Vagina (tissue), 2 donors: ENCODE data around the gene STYXL1. TPM values are rescaled to one million over a fixed set of nuclear protein-coding genes. Genes with fewer than 3 reads are reported as not detected.
A peak's percentile ranks its signal among the peaks of the same experiment; 100 is the strongest.
"Not testable (repeated sequence)": the region's sequence is repeated elsewhere in the genome, so short reads cannot be mapped to it uniquely, and the experiment has no call there.

Experiments
- DNase-seq, 2 donors: peaks; one replicate each; pipeline ENCODE4 v3.0.0-alpha.2; 2017; ENCODE audit errors: extremely low spot score in 2 of 2
- H3K27ac ChIP-seq: fragments of 200-600 bp; sonication (generic); one replicate; pipeline ENCODE4 v1.5.1; 2019
- H3K27me3 ChIP-seq: fragments of 200-600 bp; sonication (generic); one replicate; pipeline ENCODE4 v1.5.1; 2019
- H3K36me3 ChIP-seq, 2 donors: fragments of 200-600 bp; sonication (generic); one replicate each; pipeline ENCODE4 v1.5.1; 2017 to 2019
- H3K4me1 ChIP-seq: fragments of 200-600 bp; sonication (generic); one replicate; pipeline ENCODE4 v1.5.1; 2019
- H3K4me3 ChIP-seq, 2 donors: fragments of 200-600 bp; sonication (generic); 1 replicate in 1 of 2; 2 replicates in 1 of 2; pipeline ENCODE4 v1.5.1; 2016 to 2019
- H3K9me3 ChIP-seq: fragments of 200-600 bp; sonication (generic); one replicate; pipeline ENCODE4 v1.5.1; 2019
- CTCF ChIP-seq, 3 experiments: fragments of 450-650 bp in 2 of 3; fragments of 200-600 bp in 1 of 3; sonication (generic) in 1 of 3; IDR thresholded peaks; one replicate each; pipeline ENCODE4 v1.5.1; 2017 to 2019; ENCODE audit warnings: antibody characterized with exemption in 3 of 3, mild to moderate bottlenecking in 2 of 3, moderate library complexity in 2 of 3
- POLR2A ChIP-seq, 2 donors: fragments of 450-650 bp; IDR thresholded peaks; one replicate each; pipeline ENCODE4 v1.6.1; 2017; ENCODE audit warnings: antibody characterized with exemption in 2 of 2, mild to moderate bottlenecking in 2 of 2, moderate library complexity in 2 of 2
- POLR2AphosphoS5 ChIP-seq, 2 donors: sonication (generic); formaldehyde crosslinking; IDR thresholded peaks; one replicate each; pipeline ENCODE4 v1.9.0; 2017; ENCODE audit warnings: antibody characterized with exemption in 2 of 2, mild to moderate bottlenecking in 2 of 2, low read depth in 1 of 2; ENCODE audit not compliant: insufficient read depth in 1 of 2
- intact Hi-C: fragments of 100-400 bp; cut with DNase I; formaldehyde crosslinking; loops from one replicate; pipeline ENCODE4 v1.15.1; 2023
- total RNA-seq: library from RNA; depleted of rRNA; stranded (reverse); fragments of >200 nt; gene quantifications from one replicate; pipeline ENCODE4 v1.2.3, GENCODE V29; 2016

Gene STYXL1
- total RNA-seq, 1 donor from 2014 or later = 27.3 TPM

DNA sequence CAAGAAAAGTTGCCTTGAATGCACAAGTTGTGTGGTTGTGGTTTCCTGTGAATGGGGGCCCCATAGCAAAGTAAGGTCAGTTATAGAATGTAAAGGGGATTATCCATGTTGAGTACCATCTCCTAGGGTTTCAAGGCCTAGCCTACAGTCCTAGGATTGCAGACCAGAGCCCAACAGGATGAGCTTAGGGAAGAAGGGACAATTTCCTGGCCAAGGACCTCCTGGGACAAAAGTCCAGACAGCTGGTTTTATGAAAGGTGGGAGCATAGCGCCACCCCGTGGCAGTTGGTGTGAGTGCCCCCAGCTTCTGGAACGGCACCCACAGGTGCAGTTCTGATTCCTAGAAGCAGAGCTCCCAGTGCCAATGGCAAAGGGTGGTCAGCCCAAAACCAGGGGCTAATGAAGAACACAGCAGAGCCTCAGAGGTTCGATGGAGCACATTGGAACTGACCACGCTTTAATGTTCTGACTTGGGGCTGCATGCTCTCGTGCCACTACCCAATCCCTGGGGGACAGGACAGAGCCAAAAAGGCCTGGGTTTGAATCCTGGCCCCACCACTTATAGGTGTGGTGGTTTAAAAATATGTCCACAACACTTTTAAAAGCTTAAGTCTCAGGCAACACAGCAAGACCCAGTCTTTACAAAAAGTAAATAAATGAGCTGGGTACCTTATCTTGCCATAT is 27.6 kb downstream of the STYXL1 start:
- H3K36me3 ChIP-seq = peaks cover 0 to 25% of the 10 kb centered on the region in 2 donors
- no peak for DNase-seq
- H3K9me3 ChIP-seq = no peaks in the 10 kb centered on the region
- intact Hi-C loops = loop anchor here (5.0 kb wide), 1 partner anchor 148 kb away; no protein-coding TSS in a partner anchor
- TF ChIP-seq POLR2A (IDR thresholded peaks at IDR 0.05) (no peak), CTCF (IDR thresholded peaks at IDR 0.05) (peak; percentile 83 to 91 (median 89))
- no peaks in the 10 kb centered on the region for H3K27me3 ChIP-seq
- H3K4me1 ChIP-seq = no peaks in the 10 kb centered on the region
- no peak overlapping the region for H3K27ac ChIP-seq
- H3K4me3 ChIP-seq = no peak overlapping the region

DNA sequence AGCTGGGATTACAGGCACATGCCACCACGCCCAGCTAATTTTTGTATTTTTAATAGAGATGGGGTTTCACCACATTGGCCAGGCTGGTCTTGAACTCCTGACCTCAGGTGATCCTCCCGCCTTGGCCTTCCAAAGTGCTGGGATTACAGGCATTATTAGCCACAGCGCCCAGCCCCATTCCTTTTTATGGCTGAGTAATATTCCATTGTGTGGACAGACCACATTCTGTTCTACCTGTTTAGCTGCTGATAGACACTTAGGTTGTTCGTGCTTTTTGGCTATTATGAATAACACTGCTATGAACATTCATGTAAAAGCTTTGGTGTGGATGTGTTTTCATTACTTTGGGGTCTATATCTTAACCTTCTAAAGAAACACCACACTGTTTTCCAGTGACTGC is 29.3 kb downstream of the STYXL1 start:
- H3K9me3 ChIP-seq, H3K4me3 ChIP-seq, H3K27ac ChIP-seq, H3K27me3 ChIP-seq, H3K4me1 ChIP-seq, intact Hi-C loops, DNase-seq: not testable (repeated sequence)
- H3K36me3 ChIP-seq = peaks cover 0 to 17% of the 10 kb centered on the region in 2 donors

DNA sequence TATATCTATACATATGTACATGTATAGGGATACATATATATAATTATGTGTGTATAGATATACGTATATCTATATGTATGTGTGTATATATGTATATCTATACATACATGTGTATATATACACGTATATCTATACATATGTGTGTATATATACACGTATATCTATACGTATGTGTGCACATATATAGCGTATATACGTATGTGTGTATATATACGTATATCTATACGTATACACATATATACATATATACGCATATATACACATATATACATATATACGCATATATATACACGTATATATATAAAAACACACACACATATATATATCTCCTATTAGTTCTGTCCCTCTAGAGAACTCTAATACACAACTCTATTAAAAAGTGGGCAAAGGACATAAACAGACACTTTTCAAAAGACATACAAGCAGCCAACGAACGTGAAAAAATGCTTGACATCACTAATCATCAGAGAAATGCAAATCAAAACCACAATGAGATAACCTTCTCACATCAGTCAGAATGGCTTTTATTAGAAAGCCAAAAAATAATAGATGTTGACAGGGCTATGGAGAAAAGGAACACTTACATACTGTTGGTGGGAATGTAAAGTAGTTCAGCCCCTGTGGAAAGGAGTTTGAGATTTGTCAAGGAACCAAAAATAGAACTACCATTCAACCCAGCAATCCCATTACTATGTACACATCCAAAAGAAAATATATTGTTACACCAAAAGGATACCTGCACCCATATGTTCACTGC is 31.4 kb downstream of the STYXL1 start:
- no peak for TF ChIP-seq POLR2A (IDR thresholded peaks at IDR 0.05)
- TF ChIP-seq CTCF (IDR thresholded peaks at IDR 0.05) = no peak
- TF ChIP-seq POLR2AphosphoS5 (IDR thresholded peaks at IDR 0.05; ENCODE audit: insufficient read depth in 1 of 2, low read depth in 1 of 2) = no peak
- H3K36me3 ChIP-seq = peaks cover 0 to 9% of the 10 kb centered on the region in 2 donors
- intact Hi-C loops = no loop called here

GRCh38 chr7:76011442-76011861 is 36.3 kb downstream of the STYXL1 start:
- no peak for DNase-seq
- Histone ChIP-seq H3K27me3 (no peaks in the 10 kb centered on the region), H3K4me1 (peaks cover 28% of the 10 kb centered on the region), H3K36me3 (no peaks in the 10 kb centered on the region), H3K4me3 (no peak overlapping the region), H3K27ac (peak overlapping the region; percentile 57), H3K9me3 (no peaks in the 10 kb centered on the region)
- TF ChIP-seq POLR2AphosphoS5 (IDR thresholded peaks at IDR 0.05; ENCODE audit: insufficient read depth in 1 of 2, low read depth in 1 of 2) = no peak
- no peak for TF ChIP-seq CTCF (IDR thresholded peaks at IDR 0.05)
- no peak for TF ChIP-seq POLR2A (IDR thresholded peaks at IDR 0.05)
- intact Hi-C loops = no loop called here

More for the DNA sequence above, 31.4 kb downstream of the STYXL1 start:
- no peak for DNase-seq
- Histone ChIP-seq H3K4me1 (peaks cover 6% of the 10 kb centered on the region), H3K27me3 (no peaks in the 10 kb centered on the region), H3K4me3 (no peak overlapping the region), H3K27ac (no peak overlapping the region), H3K9me3 (no peaks in the 10 kb centered on the region)

DNA sequence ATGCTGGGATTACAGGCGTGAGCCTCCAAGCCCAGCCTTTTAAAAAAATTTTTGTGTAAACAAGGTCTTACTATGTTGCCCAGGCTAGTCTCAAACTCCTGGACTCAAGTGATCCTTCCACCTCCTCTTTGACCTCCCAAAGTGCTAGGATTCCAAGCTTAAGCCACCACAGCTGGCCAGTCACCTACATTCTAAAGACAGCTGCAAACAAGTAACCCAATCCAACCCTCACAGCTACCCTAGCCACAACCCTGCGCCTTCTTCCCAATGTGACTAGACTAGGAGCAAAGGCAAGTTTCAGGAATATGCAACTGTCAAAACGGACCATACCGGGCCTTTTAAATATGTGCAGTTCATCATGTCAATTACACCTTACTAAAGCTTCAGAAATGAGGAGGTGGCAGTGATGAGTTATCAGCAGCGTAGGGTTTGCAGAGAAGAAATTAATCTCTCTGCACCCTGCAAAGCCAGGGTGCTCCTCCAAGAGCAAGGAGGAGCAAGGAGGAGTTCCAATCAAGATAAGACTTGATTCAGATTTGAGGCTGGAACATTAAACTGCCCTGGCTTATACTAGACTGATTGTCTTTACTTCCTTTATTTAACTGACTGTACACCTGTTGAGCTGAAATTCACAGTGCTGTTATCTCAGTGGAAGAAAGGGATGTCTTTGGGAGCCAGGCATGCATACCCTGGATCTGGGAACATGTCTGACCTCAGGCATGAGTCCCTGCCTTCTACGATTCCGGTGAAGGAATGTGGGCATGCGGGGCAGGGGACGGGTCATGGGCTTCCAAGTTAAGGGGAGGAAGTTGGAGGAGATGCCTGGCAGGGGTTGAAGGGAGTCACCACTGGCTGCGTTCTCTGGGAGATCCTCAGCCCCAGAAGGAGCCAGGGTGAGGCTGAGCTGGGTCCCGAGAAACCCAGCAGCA is 37.9 kb downstream of the STYXL1 start:
- no peaks in the 10 kb centered on the region for H3K9me3 ChIP-seq
- peaks cover 0 to 4% of the 10 kb centered on the region in 2 donors for H3K36me3 ChIP-seq
- no peak for DNase-seq
- TF ChIP-seq POLR2A (IDR thresholded peaks at IDR 0.05) (no peak), POLR2AphosphoS5 (IDR thresholded peaks at IDR 0.05; ENCODE audit: insufficient read depth in 1 of 2, low read depth in 1 of 2) (no peak), CTCF (IDR thresholded peaks at IDR 0.05) (no peak)
- intact Hi-C loops = no loop called here
- peak overlapping the region; percentile 44 for H3K27ac ChIP-seq
- peaks cover 28% of the 10 kb centered on the region for H3K4me1 ChIP-seq
- no peak overlapping the region for H3K4me3 ChIP-seq
- no peaks in the 10 kb centered on the region for H3K27me3 ChIP-seq
